ENCODE measurements around the gene MKNK1.

- TF ChIP-seq, protein P1, sequence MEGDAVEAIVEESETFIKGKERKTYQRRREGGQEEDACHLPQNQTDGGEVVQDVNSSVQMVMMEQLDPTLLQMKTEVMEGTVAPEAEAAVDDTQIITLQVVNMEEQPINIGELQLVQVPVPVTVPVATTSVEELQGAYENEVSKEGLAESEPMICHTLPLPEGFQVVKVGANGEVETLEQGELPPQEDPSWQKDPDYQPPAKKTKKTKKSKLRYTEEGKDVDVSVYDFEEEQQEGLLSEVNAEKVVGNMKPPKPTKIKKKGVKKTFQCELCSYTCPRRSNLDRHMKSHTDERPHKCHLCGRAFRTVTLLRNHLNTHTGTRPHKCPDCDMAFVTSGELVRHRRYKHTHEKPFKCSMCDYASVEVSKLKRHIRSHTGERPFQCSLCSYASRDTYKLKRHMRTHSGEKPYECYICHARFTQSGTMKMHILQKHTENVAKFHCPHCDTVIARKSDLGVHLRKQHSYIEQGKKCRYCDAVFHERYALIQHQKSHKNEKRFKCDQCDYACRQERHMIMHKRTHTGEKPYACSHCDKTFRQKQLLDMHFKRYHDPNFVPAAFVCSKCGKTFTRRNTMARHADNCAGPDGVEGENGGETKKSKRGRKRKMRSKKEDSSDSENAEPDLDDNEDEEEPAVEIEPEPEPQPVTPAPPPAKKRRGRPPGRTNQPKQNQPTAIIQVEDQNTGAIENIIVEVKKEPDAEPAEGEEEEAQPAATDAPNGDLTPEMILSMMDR (IDR thresholded peaks at IDR 0.05; ENCODE audit: insufficient read depth, low read length), result no peak
- TF ChIP-seq REST (IDR thresholded peaks at IDR 0.05; ENCODE audit: insufficient replicate concordance, low read depth), result no peak
Measured at GRCh38 chr1:46583494-46583893, 20.6 kb downstream of the MKNK1 start.

All from HL-60 (cell line).